Measurements from ENCODE around the gene THBS2. TPM values are rescaled to one million over a fixed set of nuclear protein-coding genes. Genes with fewer than 3 reads are reported as not detected.
A peak's percentile ranks its signal among the peaks of the same experiment; 100 is the strongest.

The THBS2 gene
- total and polyA plus RNA-seq, 4 donors: 68.6 to 1,026 (median 539) TPM

GRCh38 chr6:169241688-169242350, 11.8 kb downstream of the THBS2 start:
- H3K4me1 ChIP-seq (ENCODE audit: control insufficient read depth in 1 of 2, insufficient read depth in 2 of 2, low read length in 2 of 2): no peaks in the 10 kb centered on the region
- H3K27ac ChIP-seq (ENCODE audit: low read depth in 1 of 2, low read length in 2 of 2): peak overlapping the region in 1 of 2 donors; percentile 1
- no peaks in the 10 kb centered on the region for H3K27me3 ChIP-seq (ENCODE audit: control insufficient read depth in 1 of 2, insufficient read depth in 2 of 2, low read length in 1 of 2)
- peak; percentile 52 to 75 for DNase-seq
- H3K4me3 ChIP-seq (ENCODE audit: low read length in 2 of 2): no peak overlapping the region
- H3K9me3 ChIP-seq (ENCODE audit: control insufficient read depth, low read length): no peaks in the 10 kb centered on the region
- ATAC-seq (ENCODE audit: low FRiP score): peak; percentile 15
- peaks cover 2% of the 10 kb centered on the region in 2 donors for H3K36me3 ChIP-seq (ENCODE audit: control insufficient read depth in 1 of 2, insufficient read depth in 2 of 2, low read length in 1 of 2)
- 91 to 92% methylated on average over 32 of the region's 32 CpGs for WGBS, 2 donors
- intact Hi-C loops (cut with DNase I): loop anchor here in 1 of 2 donors (10.0 kb wide), 1 partner anchor 287 kb away; no protein-coding TSS in a partner anchor

- Histone ChIP-seq H3K4me1 (ENCODE audit: control insufficient read depth in 1 of 2, insufficient read depth in 2 of 2, low read length in 2 of 2) (no peaks in the 10 kb centered on the region), H3K27me3 (ENCODE audit: control insufficient read depth in 1 of 2, insufficient read depth in 2 of 2, low read length in 1 of 2) (no peaks in the 10 kb centered on the region), H3K4me3 (ENCODE audit: low read length in 2 of 2) (no peak overlapping the region), H3K27ac (ENCODE audit: low read depth in 1 of 2, low read length in 2 of 2) (peak overlapping the region in 1 of 2 donors; percentile 65), H3K36me3 (ENCODE audit: control insufficient read depth in 1 of 2, insufficient read depth in 2 of 2, low read length in 1 of 2) (peaks cover 2% of the 10 kb centered on the region in 2 donors), H3K9me3 (ENCODE audit: control insufficient read depth, low read length) (no peaks in the 10 kb centered on the region)
- DNase-seq (peak in 1 of 2 donors; percentile 70), ATAC-seq (ENCODE audit: low FRiP score) (no peak)
- intact Hi-C loops (cut with DNase I): loop anchor here in 1 of 2 donors (10.0 kb wide), 1 partner anchor 286 kb away; no protein-coding TSS in a partner anchor
- 82 to 84% methylated on average over 24 to 28 of the region's 28 CpGs for whole genome bisulfite sequencing, 2 donors
These were observed 12.9 kb downstream of the THBS2 start for GRCh38 chr6:169240591-169241390.

- WGBS, 2 donors: 25 to 33% methylated on average over 11 of the region's 11 CpGs
- intact Hi-C loops (cut with DNase I): loop anchor here in 1 of 2 donors (10.0 kb wide), 1 partner anchor 285 kb away; no protein-coding TSS in a partner anchor
- no peak overlapping the region for H3K4me3 ChIP-seq (ENCODE audit: low read length in 2 of 2)
- no peak for ATAC-seq (ENCODE audit: low FRiP score)
- H3K4me1 ChIP-seq (ENCODE audit: control insufficient read depth in 1 of 2, insufficient read depth in 2 of 2, low read length in 2 of 2): no peaks in the 10 kb centered on the region
- no peaks in the 10 kb centered on the region for H3K9me3 ChIP-seq (ENCODE audit: control insufficient read depth, low read length)
- H3K27ac ChIP-seq (ENCODE audit: low read depth in 1 of 2, low read length in 2 of 2): peak overlapping the region in 1 of 2 donors; percentile 13
- DNase-seq: peak in 1 of 2 donors; percentile 30
- H3K27me3 ChIP-seq (ENCODE audit: control insufficient read depth in 1 of 2, insufficient read depth in 2 of 2, low read length in 1 of 2): no peaks in the 10 kb centered on the region
- peaks cover 2% of the 10 kb centered on the region in 2 donors for H3K36me3 ChIP-seq (ENCODE audit: control insufficient read depth in 1 of 2, insufficient read depth in 2 of 2, low read length in 1 of 2)
These were observed 13.5 kb downstream of the THBS2 start for GRCh38 chr6:169240125-169240524.

- 55 to 92% methylated on average over 7 of the region's 7 CpGs for WGBS, 2 donors
- H3K4me3 ChIP-seq (ENCODE audit: low read length in 2 of 2): no peak overlapping the region
- intact Hi-C loops (cut with DNase I): no loop called here
- no peaks in the 10 kb centered on the region for H3K9me3 ChIP-seq (ENCODE audit: control insufficient read depth, low read length)
- DNase-seq (peak; percentile 46 to 73), ATAC-seq (ENCODE audit: low FRiP score) (no peak)
- H3K4me1 ChIP-seq (ENCODE audit: control insufficient read depth in 1 of 2, insufficient read depth in 2 of 2, low read length in 2 of 2): no peaks in the 10 kb centered on the region
- no peaks in the 10 kb centered on the region for H3K27me3 ChIP-seq (ENCODE audit: control insufficient read depth in 1 of 2, insufficient read depth in 2 of 2, low read length in 1 of 2)
- peak overlapping the region in 1 of 2 donors; percentile 5 for H3K27ac ChIP-seq (ENCODE audit: low read depth in 1 of 2, low read length in 2 of 2)
- peaks cover 0 to 4% of the 10 kb centered on the region in 2 donors for H3K36me3 ChIP-seq (ENCODE audit: control insufficient read depth in 1 of 2, insufficient read depth in 2 of 2, low read length in 1 of 2)
These were observed 14.5 kb downstream of the THBS2 start for GRCh38 chr6:169239181-169239580.

GRCh38 chr6:169238766-169239165, 14.9 kb downstream of the THBS2 start:
- peaks cover 0 to 4% of the 10 kb centered on the region in 2 donors for H3K36me3 ChIP-seq (ENCODE audit: control insufficient read depth in 1 of 2, insufficient read depth in 2 of 2, low read length in 1 of 2)
- H3K27ac ChIP-seq (ENCODE audit: low read depth in 1 of 2, low read length in 2 of 2): no peak overlapping the region
- no peaks in the 10 kb centered on the region for H3K27me3 ChIP-seq (ENCODE audit: control insufficient read depth in 1 of 2, insufficient read depth in 2 of 2, low read length in 1 of 2)
- intact Hi-C loops (cut with DNase I): no loop called here
- no peak for ATAC-seq (ENCODE audit: low FRiP score)
- H3K4me1 ChIP-seq (ENCODE audit: control insufficient read depth in 1 of 2, insufficient read depth in 2 of 2, low read length in 2 of 2): no peaks in the 10 kb centered on the region
- no peak overlapping the region for H3K4me3 ChIP-seq (ENCODE audit: low read length in 2 of 2)
- 88 to 91% methylated on average over 8 of the region's 8 CpGs for WGBS, 2 donors
- peak; percentile 39 to 69 for DNase-seq
- no peaks in the 10 kb centered on the region for H3K9me3 ChIP-seq (ENCODE audit: control insufficient read depth, low read length)

GRCh38 chr6:169237496-169238134, 16.0 kb downstream of the THBS2 start:
- DNase-seq (peak; percentile 55 to 76), ATAC-seq (ENCODE audit: low FRiP score) (no peak)
- Histone ChIP-seq H3K27me3 (ENCODE audit: control insufficient read depth in 1 of 2, insufficient read depth in 2 of 2, low read length in 1 of 2) (no peaks in the 10 kb centered on the region), H3K9me3 (ENCODE audit: control insufficient read depth, low read length) (no peaks in the 10 kb centered on the region), H3K4me1 (ENCODE audit: control insufficient read depth in 1 of 2, insufficient read depth in 2 of 2, low read length in 2 of 2) (no peaks in the 10 kb centered on the region), H3K36me3 (ENCODE audit: control insufficient read depth in 1 of 2, insufficient read depth in 2 of 2, low read length in 1 of 2) (peaks cover 0 to 6% of the 10 kb centered on the region in 2 donors), H3K27ac (ENCODE audit: low read depth in 1 of 2, low read length in 2 of 2) (no peak overlapping the region), H3K4me3 (ENCODE audit: low read length in 2 of 2) (no peak overlapping the region)
- intact Hi-C loops (cut with DNase I): no loop called here
- WGBS, 2 donors: 74% methylated on average over 25 of the region's 25 CpGs

- ATAC-seq (ENCODE audit: low FRiP score): no peak
- 86 to 92% methylated on average over 16 to 17 of the region's 17 CpGs for WGBS, 2 donors
These were observed 16.7 kb downstream of the THBS2 start for GRCh38 chr6:169236988-169237387.

GRCh38 chr6:169236545-169236944, 17.1 kb downstream of the THBS2 start:
- H3K36me3 ChIP-seq (ENCODE audit: control insufficient read depth in 1 of 2, insufficient read depth in 2 of 2, low read length in 1 of 2): peaks cover 0 to 11% of the 10 kb centered on the region in 2 donors
- 85 to 96% methylated on average over 8 of the region's 8 CpGs for WGBS, 2 donors
- no peaks in the 10 kb centered on the region for H3K9me3 ChIP-seq (ENCODE audit: control insufficient read depth, low read length)
- intact Hi-C loops (cut with DNase I): no loop called here
- no peak overlapping the region for H3K4me3 ChIP-seq (ENCODE audit: low read length in 2 of 2)
- DNase-seq (no peak), ATAC-seq (ENCODE audit: low FRiP score) (no peak)
- no peaks in the 10 kb centered on the region for H3K4me1 ChIP-seq (ENCODE audit: control insufficient read depth in 1 of 2, insufficient read depth in 2 of 2, low read length in 2 of 2)
- H3K27ac ChIP-seq (ENCODE audit: low read depth in 1 of 2, low read length in 2 of 2): no peak overlapping the region
- no peaks in the 10 kb centered on the region for H3K27me3 ChIP-seq (ENCODE audit: control insufficient read depth in 1 of 2, insufficient read depth in 2 of 2, low read length in 1 of 2)

More at GRCh38 chr6:169236988-169237387, 16.7 kb downstream of the THBS2 start:
- Histone ChIP-seq H3K4me1 (ENCODE audit: control insufficient read depth in 1 of 2, insufficient read depth in 2 of 2, low read length in 2 of 2) (no peaks in the 10 kb centered on the region), H3K4me3 (ENCODE audit: low read length in 2 of 2) (no peak overlapping the region), H3K36me3 (ENCODE audit: control insufficient read depth in 1 of 2, insufficient read depth in 2 of 2, low read length in 1 of 2) (peaks cover 0 to 8% of the 10 kb centered on the region in 2 donors), H3K9me3 (ENCODE audit: control insufficient read depth, low read length) (no peaks in the 10 kb centered on the region), H3K27me3 (ENCODE audit: control insufficient read depth in 1 of 2, insufficient read depth in 2 of 2, low read length in 1 of 2) (no peaks in the 10 kb centered on the region), H3K27ac (ENCODE audit: low read depth in 1 of 2, low read length in 2 of 2) (no peak overlapping the region)
- peak; percentile 49 to 75 for DNase-seq
- intact Hi-C loops (cut with DNase I): no loop called here

Measured in aorta (tissue), 5 donors.